NB4 (cell line): ENCODE data around the gene EMC1.
A peak's percentile ranks its signal among the peaks of the same experiment; 100 is the strongest.

Experiments used
- DNase-seq: peaks from one replicate; pipeline ENCODE4 v3.0.0; 2010; ENCODE audit warnings: low read depth
- H3K4me3 ChIP-seq: one replicate; pipeline ENCODE4 v1.5.1; 2011; ENCODE audit warnings: mild to moderate bottlenecking, low read depth, low read length, moderate library complexity
- MYC ChIP-seq: IDR thresholded peaks from 2 replicates; pipeline ENCODE4 v1.6.1; 2011; ENCODE audit warnings: low read depth, low read length
- POLR2A ChIP-seq: IDR thresholded peaks from 2 replicates; pipeline ENCODE4 v1.6.1; 2011; ENCODE audit warnings: mild to moderate bottlenecking; ENCODE audit not compliant: insufficient read length; ENCODE audit errors: extremely low read depth
- TF ChIP-seq, protein P1 (sequence below): IDR thresholded peaks from one replicate; pipeline ENCODE4 v1.5.1; 2012; ENCODE audit warnings: low read depth, low read length
- TF ChIP-seq, protein P2 (sequence below): IDR thresholded peaks from 2 replicates; pipeline ENCODE4 v1.6.1; 2011; ENCODE audit warnings: low read depth, low read length

The EMC1 gene

DNA sequence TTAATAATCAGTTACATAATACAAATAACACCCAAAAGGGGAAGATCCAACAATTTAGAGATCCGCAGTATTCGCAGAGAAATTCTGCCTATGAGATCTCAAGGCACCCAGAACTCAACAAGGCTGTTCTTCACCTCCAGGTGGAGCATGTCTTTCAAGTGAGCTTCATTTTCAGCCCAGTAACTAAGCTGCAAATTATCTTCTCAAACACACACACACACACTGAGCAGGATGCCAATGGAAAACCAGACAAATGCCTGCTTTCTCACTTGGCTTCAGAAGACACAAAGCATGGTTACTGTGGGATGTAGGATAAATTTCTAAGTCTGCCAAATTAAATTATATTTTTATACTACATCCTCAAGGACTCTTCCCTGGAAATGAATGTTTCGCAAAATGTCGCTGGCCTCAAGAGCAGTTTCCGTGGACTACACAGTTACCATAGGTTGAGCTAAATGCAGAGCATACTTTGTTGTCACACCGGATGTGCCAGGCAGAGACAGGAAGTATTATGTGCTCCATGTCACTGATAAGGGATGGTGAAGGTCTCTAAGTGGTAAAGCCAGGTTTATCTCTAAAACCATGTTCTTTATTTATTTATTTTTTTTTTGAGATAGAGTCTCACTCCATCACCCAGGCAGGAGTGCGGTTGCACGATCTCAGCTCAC, 71.6 kb downstream of the EMC1 start:
- TF ChIP-seq, protein P1, sequence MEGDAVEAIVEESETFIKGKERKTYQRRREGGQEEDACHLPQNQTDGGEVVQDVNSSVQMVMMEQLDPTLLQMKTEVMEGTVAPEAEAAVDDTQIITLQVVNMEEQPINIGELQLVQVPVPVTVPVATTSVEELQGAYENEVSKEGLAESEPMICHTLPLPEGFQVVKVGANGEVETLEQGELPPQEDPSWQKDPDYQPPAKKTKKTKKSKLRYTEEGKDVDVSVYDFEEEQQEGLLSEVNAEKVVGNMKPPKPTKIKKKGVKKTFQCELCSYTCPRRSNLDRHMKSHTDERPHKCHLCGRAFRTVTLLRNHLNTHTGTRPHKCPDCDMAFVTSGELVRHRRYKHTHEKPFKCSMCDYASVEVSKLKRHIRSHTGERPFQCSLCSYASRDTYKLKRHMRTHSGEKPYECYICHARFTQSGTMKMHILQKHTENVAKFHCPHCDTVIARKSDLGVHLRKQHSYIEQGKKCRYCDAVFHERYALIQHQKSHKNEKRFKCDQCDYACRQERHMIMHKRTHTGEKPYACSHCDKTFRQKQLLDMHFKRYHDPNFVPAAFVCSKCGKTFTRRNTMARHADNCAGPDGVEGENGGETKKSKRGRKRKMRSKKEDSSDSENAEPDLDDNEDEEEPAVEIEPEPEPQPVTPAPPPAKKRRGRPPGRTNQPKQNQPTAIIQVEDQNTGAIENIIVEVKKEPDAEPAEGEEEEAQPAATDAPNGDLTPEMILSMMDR, result peak; percentile 13
- TF ChIP-seq MYC (no peak), POLR2A (no peak)
- TF ChIP-seq, protein P2, sequence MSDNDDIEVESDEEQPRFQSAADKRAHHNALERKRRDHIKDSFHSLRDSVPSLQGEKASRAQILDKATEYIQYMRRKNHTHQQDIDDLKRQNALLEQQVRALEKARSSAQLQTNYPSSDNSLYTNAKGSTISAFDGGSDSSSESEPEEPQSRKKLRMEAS, result no peak
- H3K4me3 ChIP-seq, result no peak overlapping the region
- peak; percentile 30 for DNase-seq

DNA sequence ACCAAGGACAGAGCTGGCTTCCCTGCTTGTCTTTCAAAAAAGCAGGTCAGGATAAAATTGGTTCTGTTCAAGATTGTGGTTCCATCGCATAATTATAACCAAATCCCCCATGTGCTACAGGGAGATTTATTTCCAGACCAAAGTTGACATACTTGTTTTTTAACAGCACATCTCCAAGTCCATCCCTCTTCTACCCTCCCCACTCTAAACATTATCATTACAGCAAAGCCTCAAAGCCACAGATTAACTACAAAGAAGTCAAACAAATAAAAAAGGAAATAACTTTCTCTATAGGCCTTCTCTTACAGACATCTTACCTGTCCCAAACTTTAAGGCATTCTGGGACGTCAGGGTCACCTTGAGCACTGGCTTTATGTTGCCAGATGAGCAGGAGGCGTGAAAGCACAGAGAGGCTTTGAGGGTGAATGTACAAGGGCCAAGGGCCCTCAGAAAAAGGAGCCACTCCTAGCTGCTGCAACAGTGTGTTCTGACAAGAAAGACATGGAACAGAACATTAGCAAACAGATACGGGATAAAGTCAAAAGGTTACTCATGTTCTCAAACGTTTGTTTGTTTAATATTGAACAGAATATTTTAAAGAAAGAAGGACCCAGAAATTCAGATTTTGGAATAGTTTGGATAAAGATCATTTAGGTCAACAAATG, 72.5 kb downstream of the EMC1 start:
- no peak for DNase-seq
- no peak overlapping the region for H3K4me3 ChIP-seq
- TF ChIP-seq, protein P1, result no peak
- TF ChIP-seq, protein P2, result no peak
- TF ChIP-seq POLR2A, result no peak
- TF ChIP-seq MYC, result no peak

DNA sequence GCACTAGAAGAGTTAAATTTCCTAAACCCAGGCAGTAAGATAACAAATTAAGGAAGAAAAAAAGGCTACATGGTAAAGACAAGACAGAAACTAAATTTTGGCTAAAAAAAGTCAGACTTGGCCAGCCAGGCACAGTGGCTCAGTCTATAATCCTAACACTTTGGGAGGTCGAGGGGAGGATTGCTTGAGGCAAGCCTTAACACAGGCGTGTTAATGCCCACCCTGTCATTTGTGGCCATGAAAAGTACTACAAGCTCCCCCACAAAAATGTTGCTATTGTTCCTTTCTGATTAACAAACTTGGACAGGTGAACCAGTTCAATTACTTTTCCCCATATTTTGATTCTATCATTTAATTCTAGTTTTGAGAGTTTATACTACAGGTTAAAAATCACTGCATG, 73.5 kb downstream of the EMC1 start:
- DNase-seq, result no peak
- H3K4me3 ChIP-seq, result no peak overlapping the region
- TF ChIP-seq, protein P2, result no peak
- TF ChIP-seq MYC, result no peak
- no peak for TF ChIP-seq POLR2A
- TF ChIP-seq, protein P1, result no peak

DNA sequence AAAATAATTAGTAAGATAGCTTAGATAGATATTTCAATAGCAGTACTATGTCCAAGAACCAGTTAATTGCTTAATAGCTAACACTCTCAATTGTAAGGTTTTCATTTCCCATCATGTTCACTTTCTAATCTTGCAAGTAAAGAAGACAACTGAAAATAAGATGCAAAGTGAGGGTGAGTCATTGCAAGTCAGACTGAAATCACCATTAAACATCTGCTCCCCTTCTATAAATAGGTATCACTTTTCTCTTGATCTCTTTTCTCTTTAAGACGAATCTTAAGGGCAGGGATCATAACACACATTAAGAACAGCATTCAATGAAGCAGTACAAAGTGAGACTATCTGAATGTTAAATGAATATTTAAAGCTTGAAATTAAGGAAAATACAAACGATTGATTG, 81.7 kb downstream of the EMC1 start:
- DNase-seq, result no peak
- H3K4me3 ChIP-seq, result no peak overlapping the region
- TF ChIP-seq, protein P1, result no peak
- TF ChIP-seq, protein P2, result no peak
- no peak for TF ChIP-seq MYC
- no peak for TF ChIP-seq POLR2A

DNA sequence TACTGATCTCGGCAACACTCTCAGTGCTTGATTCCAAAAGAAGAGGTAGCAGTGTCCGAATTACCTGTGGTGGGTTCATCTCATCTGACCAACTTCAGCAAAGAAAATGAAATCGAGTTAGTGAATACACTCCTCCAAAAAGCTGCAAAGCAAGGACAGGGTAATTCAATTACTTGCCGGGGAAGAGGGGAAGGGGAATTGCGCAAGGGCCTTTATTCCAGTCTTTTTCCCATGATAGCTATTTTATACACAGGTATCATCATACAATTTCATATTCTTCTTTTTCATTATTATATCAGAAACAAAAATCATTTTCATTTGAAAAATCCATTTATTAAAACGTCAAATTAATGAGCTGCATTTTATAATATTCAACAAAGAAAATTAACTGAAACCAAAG, 84.2 kb downstream of the EMC1 start:
- no peak for DNase-seq
- no peak overlapping the region for H3K4me3 ChIP-seq
- TF ChIP-seq, protein P1, result no peak
- no peak for TF ChIP-seq MYC
- TF ChIP-seq, protein P2, result no peak
- TF ChIP-seq POLR2A, result no peak
